Cardiac muscle cell (in vitro differentiated cells and primary cell): ENCODE data around the gene POM121. TPM values are rescaled to one million over a fixed set of nuclear protein-coding genes. Genes with fewer than 3 reads are reported as not detected.

Experiments used
- polyA plus RNA-seq: library from polyadenylated mRNA; unstranded; fragments of >200 nt; fragmentation: Nextera tagmentation; extraction: Ambion mirVana; gene quantifications from 2 replicates; pipeline ENCODE4 v1.2.1, GENCODE V29; 2016
- total RNA-seq: library from RNA; depleted of rRNA; stranded (reverse); fragments of >200 nt; gene quantifications from 2 replicates; pipeline ENCODE4 v1.2.3, GENCODE V29; 2016

Gene POM121
- total and polyA plus RNA-seq, 2 experiments from 2014 or later: 16.1 to 16.6 TPM

Other genes starting within 250 kb of the POM121 start
- gene TYW1B, start 96.9 kb upstream of the POM121 start, total RNA-seq: 2.4 and 2.9 TPM in 2 replicates
- gene TYW1B, start 96.9 kb upstream of the POM121 start, polyA plus RNA-seq: 3.2 and 3.3 TPM in 2 replicates
- 2.0 and 5.2 TPM in 2 replicates for gene TRIM74, start 44.4 kb downstream of the POM121 start, total RNA-seq
- 3.1 and 5.1 TPM in 2 replicates for gene TRIM74, start 44.4 kb downstream of the POM121 start, polyA plus RNA-seq
- gene SPDYE8, start 104.7 kb downstream of the POM121 start, total RNA-seq: not detected in 2 replicates
- gene SPDYE8, start 104.7 kb downstream of the POM121 start, polyA plus RNA-seq: 0.44 and 0.97 TPM in 2 replicates
- not detected in 2 replicates for gene SPDYE11, start 132.8 kb downstream of the POM121 start, total RNA-seq
- 0.73 and 1.1 TPM in 2 replicates for gene SPDYE11, start 132.8 kb downstream of the POM121 start, polyA plus RNA-seq
- gene SPDYE9, start 160.9 kb downstream of the POM121 start, total RNA-seq: not detected in 2 replicates
- 0.73 and 1.1 TPM in 2 replicates for gene SPDYE9, start 160.9 kb downstream of the POM121 start, polyA plus RNA-seq